Keratinocyte (primary cell): ENCODE results near the gene SMPD1. TPM values are rescaled to one million over a fixed set of nuclear protein-coding genes. Genes with fewer than 3 reads are reported as not detected.

ENCODE experiments used
- DNase-seq: peaks from one replicate; pipeline ENCODE4 v3.0.0-alpha.2; 2011; ENCODE audit warnings: low read depth, missing footprints, low spot score
- FAIRE-seq: peaks from 2 replicates; lab custom pipeline; 2011; peaks lifted over from hg19 to GRCh38; lab: Jason Lieb, UNC
- H2AFZ ChIP-seq: 2 replicates; pipeline ENCODE4 v1.6.0; 2012; ENCODE audit warnings: low read length, control low read depth, inconsistent platforms; ENCODE audit not compliant: control insufficient read depth
- H3K27ac ChIP-seq: 2 replicates; pipeline ENCODE4 v1.5.1; 2011; ENCODE audit warnings: low read length; ENCODE audit not compliant: control insufficient read depth, insufficient read depth
- H3K27me3 ChIP-seq: 3 replicates; pipeline ENCODE4 v1.6.0; 2011; ENCODE audit warnings: low read length; ENCODE audit not compliant: control insufficient read depth, insufficient read depth; ENCODE audit errors: extremely low read depth
- H3K36me3 ChIP-seq, 2 experiments: 2 replicates in 1 of 2; 3 replicates in 1 of 2; pipeline ENCODE4 v1.5.1; 2011; ENCODE audit warnings: low read length in 2 of 2, mild to moderate bottlenecking in 1 of 2; ENCODE audit not compliant: control insufficient read depth in 2 of 2, insufficient read depth in 2 of 2; ENCODE audit errors: extremely low read depth in 1 of 2
- H3K4me1 ChIP-seq: 3 replicates; pipeline ENCODE4 v1.5.1; 2011; ENCODE audit warnings: low read length; ENCODE audit not compliant: control insufficient read depth, insufficient read depth; ENCODE audit errors: extremely low read depth
- H3K4me2 ChIP-seq: 3 replicates; pipeline ENCODE4 v1.6.0; 2011; ENCODE audit warnings: low read depth, low read length; ENCODE audit not compliant: control insufficient read depth, insufficient read depth; ENCODE audit errors: extremely low read depth
- H3K4me3 ChIP-seq, 3 experiments: fragments of 200-600 bp in 1 of 3; sonication (generic) in 1 of 3; 2 replicates in 2 of 3; 3 replicates in 1 of 3; pipeline ENCODE4 v1.5.1; 2011 to 2016; ENCODE audit warnings: low read length in 3 of 3, mild to moderate bottlenecking in 3 of 3, control low read depth in 2 of 3, inconsistent platforms in 1 of 3, low read depth in 1 of 3, mixed read lengths in 1 of 3, mixed run types in 1 of 3, moderate library complexity in 1 of 3; ENCODE audit not compliant: control insufficient read depth in 2 of 3, insufficient read depth in 2 of 3; ENCODE audit errors: extremely low read depth in 1 of 3
- H3K79me2 ChIP-seq: 2 replicates; pipeline ENCODE4 v1.6.0; 2012; ENCODE audit warnings: low read length; ENCODE audit not compliant: control insufficient read depth, insufficient read depth
- H3K9ac ChIP-seq: 3 replicates; pipeline ENCODE4 v1.6.0; 2011; ENCODE audit warnings: low read length; ENCODE audit not compliant: control insufficient read depth, insufficient read depth; ENCODE audit errors: extremely low read depth
- H3K9me1 ChIP-seq: 3 replicates; pipeline ENCODE4 v1.6.0; 2011; ENCODE audit warnings: low read length; ENCODE audit not compliant: control insufficient read depth, insufficient read depth; ENCODE audit errors: extremely low read depth
- H3K9me3 ChIP-seq: 2 replicates; pipeline ENCODE4 v1.5.1; 2012; ENCODE audit warnings: low read depth, low read length; ENCODE audit not compliant: control insufficient read depth
- H4K20me1 ChIP-seq: 3 replicates; pipeline ENCODE4 v1.6.0; 2011; ENCODE audit warnings: low read length; ENCODE audit not compliant: control insufficient read depth, insufficient read depth; ENCODE audit errors: extremely low read depth
- CTCF ChIP-seq, 3 experiments: IDR thresholded peaks in 1 of 3; conservative IDR thresholded peaks in 1 of 3; optimal IDR thresholded peaks in 1 of 3; 2 replicates in 2 of 3; 3 replicates in 1 of 3; pipeline versions ENCODE3 to v1.5.1; 2011; ENCODE audit warnings: low read length in 3 of 3, mild to moderate bottlenecking in 3 of 3, moderate library complexity in 2 of 3, control low read depth in 1 of 3, inconsistent platforms in 1 of 3; ENCODE audit not compliant: insufficient read depth in 2 of 3; ENCODE audit errors: extremely low read depth in 1 of 3
- EZH2 ChIP-seq: IDR thresholded peaks from one replicate; pipeline ENCODE4 v1.6.1; 2012; ENCODE audit warnings: inconsistent platforms, mild to moderate bottlenecking, low read length, moderate library complexity
- dilution Hi-C: fragments of 300-500 bp; cut with MboI; formaldehyde crosslinking; loops from one replicate; pipeline ENCODE4 v1.7.0; 2020; ENCODE audit warnings: low sequenced_read_pairs; ENCODE audit not compliant: extremely low pct_ligation_motif_present
- polyA plus RNA-seq, 5 experiments: library from polyadenylated mRNA; depleted of rRNA in 3 of 5; stranded (reverse) in 3 of 5; stranded (forward) in 1 of 5; unstranded in 1 of 5; fragments of >200 nt; gene quantifications; 1 replicate in 1 of 5; 2 replicates in 3 of 5; 3 replicates in 1 of 5; pipeline versions ENCODE4 v1.2.1 to v1.2.3, GENCODE V29; 2011 to 2012; ENCODE audit warnings: missing spikeins in 2 of 5, low read depth in 1 of 5, low replicate concordance in 1 of 5

The SMPD1 gene
- polyA plus RNA-seq, 1 donor (not counting 4 experiments of a cell fraction or from before 2014, with no cell fraction given), result 8.0 TPM

- no peaks in the 10 kb centered on the region for H3K27me3 ChIP-seq
- H3K27ac ChIP-seq, result no peak overlapping the region
- dilution Hi-C loops, result no loop called here
- H3K4me3 ChIP-seq, result no peak overlapping the region
- FAIRE-seq (no peak), DNase-seq (no peak)
- H3K9ac ChIP-seq, result no peak overlapping the region
- no peaks in the 10 kb centered on the region for H3K36me3 ChIP-seq
- no peak overlapping the region for H3K4me2 ChIP-seq
- TF ChIP-seq EZH2 (no peak), CTCF (optimal IDR thresholded peaks at IDR 0.05 in 1 of 3, IDR thresholded peaks at IDR 0.05 in 1 of 3, conservative IDR thresholded peaks at IDR 0.05 in 1 of 3; ENCODE audit: extremely low read depth in 1 of 3, insufficient read depth in 2 of 3, low read length in 3 of 3) (no peak)
- H3K4me1 ChIP-seq, result no peaks in the 10 kb centered on the region
- no peaks in the 10 kb centered on the region for H3K9me3 ChIP-seq
- H3K9me1 ChIP-seq, result no peaks in the 10 kb centered on the region
- H4K20me1 ChIP-seq, result no peaks in the 10 kb centered on the region
- H2AFZ ChIP-seq, result no peak overlapping the region
- no peaks in the 10 kb centered on the region for H3K79me2 ChIP-seq
Measured at GRCh38 chr11:6350043-6350442, 40.2 kb upstream of the SMPD1 start.

- no peaks in the 10 kb centered on the region for H3K4me1 ChIP-seq
- no peak overlapping the region for H3K4me3 ChIP-seq
- no peaks in the 10 kb centered on the region for H3K36me3 ChIP-seq
- no peak for DNase-seq
- no peaks in the 10 kb centered on the region for H3K9me3 ChIP-seq
- H3K9ac ChIP-seq, result no peak overlapping the region
- H3K4me2 ChIP-seq, result no peak overlapping the region
- H3K27ac ChIP-seq, result no peak overlapping the region
- TF ChIP-seq EZH2, result no peak
- no peak for TF ChIP-seq CTCF (optimal IDR thresholded peaks at IDR 0.05 in 1 of 3, IDR thresholded peaks at IDR 0.05 in 1 of 3, conservative IDR thresholded peaks at IDR 0.05 in 1 of 3; ENCODE audit: extremely low read depth in 1 of 3, insufficient read depth in 2 of 3, low read length in 3 of 3)
- H4K20me1 ChIP-seq, result no peaks in the 10 kb centered on the region
- no peaks in the 10 kb centered on the region for H3K9me1 ChIP-seq
- H2AFZ ChIP-seq, result no peak overlapping the region
- no peaks in the 10 kb centered on the region for H3K79me2 ChIP-seq
- dilution Hi-C loops, result no loop called here
- no peaks in the 10 kb centered on the region for H3K27me3 ChIP-seq
- FAIRE-seq, result no peak
Measured at GRCh38 chr11:6350486-6350885, 39.8 kb upstream of the SMPD1 start.
